Progenitor cell of endocrine pancreas (in vitro differentiated cells): ENCODE results near the gene MAGI3. TPM values are rescaled to one million over a fixed set of nuclear protein-coding genes. Genes with fewer than 3 reads are reported as not detected.

Experiments used
- DNase-seq: peaks from one replicate; pipeline ENCODE4 v3.0.0; 2021; ENCODE audit warnings: low spot score; ENCODE audit not compliant: unreplicated experiment
- H3K27ac Mint-ChIP-seq: 2 replicates; pipeline ENCODE4 v1.8.0; 2021; ENCODE audit warnings: mild to moderate bottlenecking, moderate library complexity, mixed read lengths
- H3K27me3 Mint-ChIP-seq: 2 replicates; pipeline ENCODE4 v1.8.0; 2021; ENCODE audit warnings: mixed read lengths
- H3K36me3 Mint-ChIP-seq: 2 replicates; pipeline ENCODE4 v1.8.0; 2022; ENCODE audit warnings: mixed read lengths; ENCODE audit not compliant: insufficient read depth
- H3K4me1 Mint-ChIP-seq: 2 replicates; pipeline ENCODE4 v1.8.0; 2021; ENCODE audit warnings: low read depth, mixed read lengths
- H3K4me3 Mint-ChIP-seq: 2 replicates; pipeline ENCODE4 v1.8.0; 2021; ENCODE audit warnings: low read depth, mild to moderate bottlenecking, moderate library complexity, mixed read lengths
- H3K9me3 Mint-ChIP-seq: 2 replicates; pipeline ENCODE4 v1.8.0; 2021; ENCODE audit warnings: low read depth, mixed read lengths
- total RNA-seq: library from RNA; stranded (reverse); gene quantifications from 2 replicates; pipeline ENCODE4 v1.2.1, GENCODE V29; 2021
- TF ChIP-seq, protein P1 (sequence below): fragments of 200-600 bp; sonication (generic); IDR thresholded peaks from one replicate; pipeline ENCODE4 v1.5.0; 2021; ENCODE audit warnings: antibody characterized with exemption, mild to moderate bottlenecking; ENCODE audit not compliant: unreplicated experiment

MAGI3 gene
- total RNA-seq, 1 donor from 2014 or later: 23.7 TPM

DNA sequence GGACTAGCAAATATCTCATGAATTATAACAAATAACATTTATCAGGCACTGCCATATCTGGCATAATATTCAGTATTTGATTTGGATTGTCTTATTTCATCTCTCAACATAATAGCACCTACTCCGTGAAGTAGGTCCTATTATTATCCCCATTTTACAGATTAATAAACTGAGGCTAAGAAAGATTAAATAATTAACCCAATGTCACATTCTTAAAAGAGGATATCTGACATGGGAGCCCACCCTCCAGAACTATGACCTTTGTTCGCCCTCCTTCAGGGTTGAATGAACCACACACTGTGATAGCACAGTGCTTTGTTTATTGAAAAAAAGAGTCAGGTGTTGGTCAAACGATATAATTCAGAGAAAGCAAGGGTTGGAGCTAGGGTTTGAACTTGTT, 19.4 kb upstream of the MAGI3 start:
- no peak overlapping the region for H3K27ac Mint-ChIP-seq
- H3K4me3 Mint-ChIP-seq: no peak overlapping the region
- no peaks in the 10 kb centered on the region for H3K27me3 Mint-ChIP-seq
- H3K4me1 Mint-ChIP-seq: no peaks in the 10 kb centered on the region
- H3K36me3 Mint-ChIP-seq: no peaks in the 10 kb centered on the region
- H3K9me3 Mint-ChIP-seq: no peaks in the 10 kb centered on the region
- TF ChIP-seq, protein P1, sequence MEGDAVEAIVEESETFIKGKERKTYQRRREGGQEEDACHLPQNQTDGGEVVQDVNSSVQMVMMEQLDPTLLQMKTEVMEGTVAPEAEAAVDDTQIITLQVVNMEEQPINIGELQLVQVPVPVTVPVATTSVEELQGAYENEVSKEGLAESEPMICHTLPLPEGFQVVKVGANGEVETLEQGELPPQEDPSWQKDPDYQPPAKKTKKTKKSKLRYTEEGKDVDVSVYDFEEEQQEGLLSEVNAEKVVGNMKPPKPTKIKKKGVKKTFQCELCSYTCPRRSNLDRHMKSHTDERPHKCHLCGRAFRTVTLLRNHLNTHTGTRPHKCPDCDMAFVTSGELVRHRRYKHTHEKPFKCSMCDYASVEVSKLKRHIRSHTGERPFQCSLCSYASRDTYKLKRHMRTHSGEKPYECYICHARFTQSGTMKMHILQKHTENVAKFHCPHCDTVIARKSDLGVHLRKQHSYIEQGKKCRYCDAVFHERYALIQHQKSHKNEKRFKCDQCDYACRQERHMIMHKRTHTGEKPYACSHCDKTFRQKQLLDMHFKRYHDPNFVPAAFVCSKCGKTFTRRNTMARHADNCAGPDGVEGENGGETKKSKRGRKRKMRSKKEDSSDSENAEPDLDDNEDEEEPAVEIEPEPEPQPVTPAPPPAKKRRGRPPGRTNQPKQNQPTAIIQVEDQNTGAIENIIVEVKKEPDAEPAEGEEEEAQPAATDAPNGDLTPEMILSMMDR: no peak
- no peak for DNase-seq

DNA sequence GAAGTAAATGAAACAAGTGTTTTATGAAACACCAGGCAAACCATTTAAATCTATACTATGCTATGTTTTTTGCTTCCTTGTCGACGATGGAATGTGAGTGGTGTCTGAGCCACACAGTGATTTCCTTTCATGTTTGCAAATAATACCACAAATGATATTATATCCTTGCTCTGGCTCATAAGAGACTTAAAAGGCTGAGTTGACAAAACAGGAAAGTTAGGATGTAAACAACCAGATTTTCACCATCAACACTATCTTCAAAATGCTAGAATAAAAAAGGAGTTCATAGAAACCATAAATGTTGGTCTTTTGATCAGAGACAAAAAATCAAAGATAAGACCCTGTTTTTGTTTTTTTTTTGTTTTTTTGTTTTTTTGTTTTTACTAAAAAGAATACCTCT, 17.8 kb upstream of the MAGI3 start:
- Mint-ChIP-seq H3K9me3 (no peaks in the 10 kb centered on the region), H3K4me3 (no peak overlapping the region), H3K27ac (no peak overlapping the region), H3K27me3 (no peaks in the 10 kb centered on the region), H3K36me3 (no peaks in the 10 kb centered on the region), H3K4me1 (no peaks in the 10 kb centered on the region)
- TF ChIP-seq, protein P1: no peak
- DNase-seq: no peak

DNA sequence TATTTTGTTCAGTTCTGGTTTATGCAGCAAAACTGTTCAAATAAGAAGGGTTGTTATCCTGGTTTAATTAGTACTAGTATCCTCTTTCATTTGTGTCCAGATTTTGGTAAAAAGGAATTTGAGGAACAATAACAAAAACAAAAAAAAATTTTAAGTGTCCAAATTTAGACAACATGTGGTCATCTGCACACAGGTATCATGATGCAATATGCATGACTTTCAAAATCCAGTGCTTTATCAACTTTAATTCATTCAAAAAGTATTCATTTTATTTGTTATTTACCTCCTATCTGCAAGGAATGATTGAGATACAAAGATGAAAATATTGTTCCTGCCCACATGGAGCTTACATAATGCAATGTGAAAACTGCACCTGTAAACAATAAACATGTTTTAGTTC, 16.7 kb upstream of the MAGI3 start:
- Mint-ChIP-seq H3K36me3 (no peaks in the 10 kb centered on the region), H3K27ac (no peak overlapping the region), H3K4me1 (no peaks in the 10 kb centered on the region), H3K9me3 (no peaks in the 10 kb centered on the region), H3K4me3 (no peak overlapping the region), H3K27me3 (no peaks in the 10 kb centered on the region)
- TF ChIP-seq, protein P1: no peak
- DNase-seq: no peak

DNA sequence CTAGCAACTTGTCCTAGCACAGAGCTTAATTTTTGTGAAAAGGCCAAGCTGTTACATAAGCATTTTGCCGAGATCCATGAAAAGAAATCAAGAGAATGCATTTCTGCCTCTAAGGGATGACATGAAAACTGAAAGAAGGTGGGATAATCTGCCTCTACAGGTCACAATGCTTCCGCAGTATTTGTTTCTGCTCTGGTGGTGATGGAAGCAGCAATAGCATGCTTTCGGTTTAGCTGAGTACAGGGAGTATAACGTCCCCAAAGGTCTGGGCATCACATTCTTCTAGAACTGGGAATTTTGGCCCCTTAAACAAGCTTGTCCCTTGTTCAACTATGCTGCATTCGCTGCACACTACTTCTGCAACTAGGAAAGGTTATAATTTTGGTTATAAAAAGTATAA, 14.4 kb upstream of the MAGI3 start:
- Mint-ChIP-seq H3K27me3 (no peaks in the 10 kb centered on the region), H3K4me1 (no peaks in the 10 kb centered on the region), H3K27ac (no peak overlapping the region), H3K36me3 (no peaks in the 10 kb centered on the region), H3K9me3 (no peaks in the 10 kb centered on the region), H3K4me3 (no peak overlapping the region)
- TF ChIP-seq, protein P1: no peak
- DNase-seq: no peak

DNA sequence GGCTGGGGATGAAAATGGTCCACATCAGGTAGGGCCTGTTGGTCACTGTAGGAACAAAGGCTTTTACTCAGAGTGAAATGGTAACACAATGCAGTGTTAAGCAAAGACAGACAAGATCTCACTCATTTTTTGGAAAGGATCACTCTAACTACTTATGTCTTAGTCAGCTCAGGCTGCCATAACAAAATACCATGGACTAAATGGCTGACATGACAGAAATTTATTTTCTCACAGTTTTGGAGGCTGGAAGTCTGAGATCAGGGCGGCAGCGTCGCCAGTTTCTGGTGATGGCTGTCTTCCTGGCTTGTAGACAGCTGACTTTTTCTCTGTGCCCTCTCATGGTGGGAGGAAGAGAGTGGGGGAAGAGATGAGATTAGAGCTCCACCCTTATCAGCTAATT, 10.2 kb upstream of the MAGI3 start:
- Mint-ChIP-seq H3K4me3 (no peak overlapping the region), H3K27ac (no peak overlapping the region), H3K4me1 (no peaks in the 10 kb centered on the region), H3K9me3 (no peaks in the 10 kb centered on the region), H3K27me3 (no peaks in the 10 kb centered on the region), H3K36me3 (no peaks in the 10 kb centered on the region)
- TF ChIP-seq, protein P1: no peak
- no peak for DNase-seq
